ENCODE data around the gene PDZD8. TPM values are rescaled to one million over a fixed set of nuclear protein-coding genes. Genes with fewer than 3 reads are reported as not detected.

PDZD8 gene, protein sequence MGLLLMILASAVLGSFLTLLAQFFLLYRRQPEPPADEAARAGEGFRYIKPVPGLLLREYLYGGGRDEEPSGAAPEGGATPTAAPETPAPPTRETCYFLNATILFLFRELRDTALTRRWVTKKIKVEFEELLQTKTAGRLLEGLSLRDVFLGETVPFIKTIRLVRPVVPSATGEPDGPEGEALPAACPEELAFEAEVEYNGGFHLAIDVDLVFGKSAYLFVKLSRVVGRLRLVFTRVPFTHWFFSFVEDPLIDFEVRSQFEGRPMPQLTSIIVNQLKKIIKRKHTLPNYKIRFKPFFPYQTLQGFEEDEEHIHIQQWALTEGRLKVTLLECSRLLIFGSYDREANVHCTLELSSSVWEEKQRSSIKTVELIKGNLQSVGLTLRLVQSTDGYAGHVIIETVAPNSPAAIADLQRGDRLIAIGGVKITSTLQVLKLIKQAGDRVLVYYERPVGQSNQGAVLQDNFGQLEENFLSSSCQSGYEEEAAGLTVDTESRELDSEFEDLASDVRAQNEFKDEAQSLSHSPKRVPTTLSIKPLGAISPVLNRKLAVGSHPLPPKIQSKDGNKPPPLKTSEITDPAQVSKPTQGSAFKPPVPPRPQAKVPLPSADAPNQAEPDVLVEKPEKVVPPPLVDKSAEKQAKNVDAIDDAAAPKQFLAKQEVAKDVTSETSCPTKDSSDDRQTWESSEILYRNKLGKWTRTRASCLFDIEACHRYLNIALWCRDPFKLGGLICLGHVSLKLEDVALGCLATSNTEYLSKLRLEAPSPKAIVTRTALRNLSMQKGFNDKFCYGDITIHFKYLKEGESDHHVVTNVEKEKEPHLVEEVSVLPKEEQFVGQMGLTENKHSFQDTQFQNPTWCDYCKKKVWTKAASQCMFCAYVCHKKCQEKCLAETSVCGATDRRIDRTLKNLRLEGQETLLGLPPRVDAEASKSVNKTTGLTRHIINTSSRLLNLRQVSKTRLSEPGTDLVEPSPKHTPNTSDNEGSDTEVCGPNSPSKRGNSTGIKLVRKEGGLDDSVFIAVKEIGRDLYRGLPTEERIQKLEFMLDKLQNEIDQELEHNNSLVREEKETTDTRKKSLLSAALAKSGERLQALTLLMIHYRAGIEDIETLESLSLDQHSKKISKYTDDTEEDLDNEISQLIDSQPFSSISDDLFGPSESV
- 17.6 to 30.7 TPM (median 24.3 TPM) in 3 replicates for polyA plus RNA-seq
- polyA plus RNA-seq (2011; ENCODE audit: low read depth) = 30.8 TPM
- polyA plus RNA-seq (2011; cell fraction: cytosol; rRNA removed) = 15.8 and 27.3 TPM in 2 replicates
- 25.9 and 31.7 TPM in 2 replicates for polyA plus RNA-seq (2011; cell fraction: nucleus; rRNA removed)
- polyA plus RNA-seq (2012; ENCODE audit: low replicate concordance) = 16.3 and 23.7 TPM in 2 replicates
- polyA minus RNA-seq = 19.2 to 106 TPM (median 63.8 TPM) in 3 replicates
- 34.1 TPM for polyA minus RNA-seq (2011; cell fraction: cytosol; rRNA and poly(A)+ RNA removed)
- polyA minus RNA-seq (2011; cell fraction: nucleus; rRNA and poly(A)+ RNA removed) = 60.1 and 141 TPM in 2 replicates

DNA sequence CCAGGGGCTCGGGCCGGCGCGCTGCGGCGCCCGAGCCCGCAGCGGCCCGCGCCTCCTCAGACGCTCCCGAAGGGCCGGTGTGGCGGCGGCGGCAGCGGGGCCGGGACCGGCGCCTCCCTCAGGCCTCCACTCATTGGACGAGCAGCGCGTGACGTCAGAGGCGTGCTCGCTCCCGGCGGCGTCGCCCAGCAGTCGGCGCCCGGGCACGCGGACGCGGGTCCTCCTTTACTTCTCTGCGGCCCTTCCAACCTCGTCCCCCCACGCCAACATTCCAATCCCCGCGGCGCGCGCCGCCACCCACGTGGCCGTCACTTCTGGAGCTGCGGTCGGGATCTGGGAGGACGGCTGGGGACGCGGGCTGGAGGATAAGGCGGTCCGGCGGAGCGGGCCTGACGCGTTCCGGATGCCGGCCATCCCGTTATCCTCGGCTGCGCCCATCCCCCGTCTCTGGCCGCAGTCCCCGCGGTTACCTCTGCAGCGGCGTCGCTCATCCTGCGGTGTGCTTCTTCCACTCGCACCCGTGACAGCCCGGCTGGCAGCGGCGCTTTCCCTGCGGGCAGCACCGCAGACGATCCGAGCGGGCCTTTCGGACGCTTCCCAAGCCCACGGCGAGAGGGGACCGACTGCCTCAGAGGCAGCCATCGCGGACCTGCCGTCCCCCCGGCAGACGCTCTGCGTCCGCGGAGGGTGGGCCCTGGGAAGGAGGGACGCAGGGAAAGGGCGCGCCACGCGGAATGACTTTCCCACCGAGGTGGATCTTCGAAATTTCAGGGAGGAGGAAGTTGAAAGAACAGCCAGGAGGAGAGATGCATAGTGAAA is at the start of gene PDZD8:
Gene PDZD8 (minus strand): TSS at position 81 of the 819 bp plus-strand sequence. CDS start 213 bp downstream, outside the sequence.
- FAIRE-seq (no peak), DNase-seq (ENCODE audit: low read depth, low spot score) (peak; percentile 25)
- H3K27ac ChIP-seq (ENCODE audit: control insufficient read depth, insufficient read depth, low read length) = peak within 1 kb of the TSS; percentile 31
- peaks cover 45% of the 10 kb centered on the region for H3K79me2 ChIP-seq (ENCODE audit: control insufficient read depth, insufficient read depth, low read length)
- peak within 1 kb of the TSS; percentile 95 for H3K4me2 ChIP-seq (ENCODE audit: control insufficient read depth, extremely low read depth, insufficient read depth, low read depth, low read length)
- peak within 1 kb of the TSS; percentile 90 for H3K9ac ChIP-seq (ENCODE audit: control insufficient read depth, extremely low read depth, insufficient read depth, low read length)
- no peaks in the 10 kb centered on the region for H3K9me3 ChIP-seq (ENCODE audit: control insufficient read depth, low read depth, low read length)
- H3K36me3 ChIP-seq (ENCODE audit: control insufficient read depth in 2 of 2, extremely low read depth in 1 of 2, insufficient read depth in 2 of 2, low read length in 2 of 2) = no peaks in the 10 kb centered on the region
- H4K20me1 ChIP-seq (ENCODE audit: control insufficient read depth, extremely low read depth, insufficient read depth, low read length) = peaks cover 12% of the 10 kb centered on the region
- dilution Hi-C loops (cut with MboI; ENCODE audit: extremely low pct_ligation_motif_present, low sequenced_read_pairs) = no loop called here
- H2AFZ ChIP-seq (ENCODE audit: control insufficient read depth, low read length) = peak within 1 kb of the TSS; percentile 95
- peaks cover 15% of the 10 kb centered on the region for H3K27me3 ChIP-seq (ENCODE audit: control insufficient read depth, extremely low read depth, insufficient read depth, low read length)
- H3K9me1 ChIP-seq (ENCODE audit: control insufficient read depth, extremely low read depth, insufficient read depth, low read length) = no peaks in the 10 kb centered on the region
- peak within 1 kb of the TSS; percentile 69 to 90 (median 84) for H3K4me3 ChIP-seq (ENCODE audit: control insufficient read depth in 2 of 3, extremely low read depth in 1 of 3, insufficient read depth in 2 of 3, low read depth in 1 of 3, low read length in 3 of 3)
- H3K4me1 ChIP-seq (ENCODE audit: control insufficient read depth, extremely low read depth, insufficient read depth, low read length) = peaks cover 21% of the 10 kb centered on the region
- TF ChIP-seq, protein P1, sequence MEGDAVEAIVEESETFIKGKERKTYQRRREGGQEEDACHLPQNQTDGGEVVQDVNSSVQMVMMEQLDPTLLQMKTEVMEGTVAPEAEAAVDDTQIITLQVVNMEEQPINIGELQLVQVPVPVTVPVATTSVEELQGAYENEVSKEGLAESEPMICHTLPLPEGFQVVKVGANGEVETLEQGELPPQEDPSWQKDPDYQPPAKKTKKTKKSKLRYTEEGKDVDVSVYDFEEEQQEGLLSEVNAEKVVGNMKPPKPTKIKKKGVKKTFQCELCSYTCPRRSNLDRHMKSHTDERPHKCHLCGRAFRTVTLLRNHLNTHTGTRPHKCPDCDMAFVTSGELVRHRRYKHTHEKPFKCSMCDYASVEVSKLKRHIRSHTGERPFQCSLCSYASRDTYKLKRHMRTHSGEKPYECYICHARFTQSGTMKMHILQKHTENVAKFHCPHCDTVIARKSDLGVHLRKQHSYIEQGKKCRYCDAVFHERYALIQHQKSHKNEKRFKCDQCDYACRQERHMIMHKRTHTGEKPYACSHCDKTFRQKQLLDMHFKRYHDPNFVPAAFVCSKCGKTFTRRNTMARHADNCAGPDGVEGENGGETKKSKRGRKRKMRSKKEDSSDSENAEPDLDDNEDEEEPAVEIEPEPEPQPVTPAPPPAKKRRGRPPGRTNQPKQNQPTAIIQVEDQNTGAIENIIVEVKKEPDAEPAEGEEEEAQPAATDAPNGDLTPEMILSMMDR (optimal IDR thresholded peaks at IDR 0.05 in 1 of 3, IDR thresholded peaks at IDR 0.05 in 1 of 3, conservative IDR thresholded peaks at IDR 0.05 in 1 of 3; ENCODE audit: extremely low read depth in 1 of 3, insufficient read depth in 2 of 3, low read length in 3 of 3) = no peak
- TF ChIP-seq EZH2 (IDR thresholded peaks at IDR 0.05; ENCODE audit: low read length) = no peak

DNA sequence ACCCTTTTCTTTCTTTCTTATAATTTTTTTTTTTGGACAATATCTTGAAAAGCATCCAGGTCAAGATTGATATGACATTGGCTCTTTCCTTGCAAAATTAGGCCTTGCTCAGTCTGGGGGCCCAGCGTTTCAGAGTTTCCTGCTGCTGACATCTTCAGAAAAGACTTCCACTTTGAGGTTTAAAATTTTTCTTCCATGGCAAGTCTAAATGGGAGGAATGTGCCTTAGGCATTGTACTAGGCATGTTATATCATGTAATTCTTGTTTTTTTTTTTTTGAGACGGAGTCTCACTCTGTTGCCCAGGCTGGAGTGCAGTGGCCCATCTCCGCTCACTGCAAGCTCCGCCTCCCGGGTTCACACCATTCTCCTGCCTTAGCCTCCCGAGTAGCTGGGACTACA is 48.9 kb upstream of the PDZD8 start:
- H3K9ac ChIP-seq (ENCODE audit: control insufficient read depth, extremely low read depth, insufficient read depth, low read length) = no peak overlapping the region
- H3K36me3 ChIP-seq (ENCODE audit: control insufficient read depth in 2 of 2, extremely low read depth in 1 of 2, insufficient read depth in 2 of 2, low read length in 2 of 2) = no peaks in the 10 kb centered on the region
- FAIRE-seq (no peak), DNase-seq (ENCODE audit: low read depth, low spot score) (no peak)
- peaks cover 16% of the 10 kb centered on the region for H3K4me1 ChIP-seq (ENCODE audit: control insufficient read depth, extremely low read depth, insufficient read depth, low read length)
- dilution Hi-C loops (cut with MboI; ENCODE audit: extremely low pct_ligation_motif_present, low sequenced_read_pairs) = no loop called here
- H3K79me2 ChIP-seq (ENCODE audit: control insufficient read depth, insufficient read depth, low read length) = no peaks in the 10 kb centered on the region
- peaks cover 4% of the 10 kb centered on the region for H3K9me3 ChIP-seq (ENCODE audit: control insufficient read depth, low read depth, low read length)
- no peak overlapping the region for H2AFZ ChIP-seq (ENCODE audit: control insufficient read depth, low read length)
- TF ChIP-seq, protein P1 (optimal IDR thresholded peaks at IDR 0.05 in 1 of 3, IDR thresholded peaks at IDR 0.05 in 1 of 3, conservative IDR thresholded peaks at IDR 0.05 in 1 of 3; ENCODE audit: extremely low read depth in 1 of 3, insufficient read depth in 2 of 3, low read length in 3 of 3) = no peak
- TF ChIP-seq EZH2 (IDR thresholded peaks at IDR 0.05; ENCODE audit: low read length) = no peak
- no peaks in the 10 kb centered on the region for H3K27me3 ChIP-seq (ENCODE audit: control insufficient read depth, extremely low read depth, insufficient read depth, low read length)
- H3K4me2 ChIP-seq (ENCODE audit: control insufficient read depth, extremely low read depth, insufficient read depth, low read depth, low read length) = no peak overlapping the region
- no peak overlapping the region for H3K4me3 ChIP-seq (ENCODE audit: control insufficient read depth in 2 of 3, extremely low read depth in 1 of 3, insufficient read depth in 2 of 3, low read depth in 1 of 3, low read length in 3 of 3)
- H3K9me1 ChIP-seq (ENCODE audit: control insufficient read depth, extremely low read depth, insufficient read depth, low read length) = no peaks in the 10 kb centered on the region
- H4K20me1 ChIP-seq (ENCODE audit: control insufficient read depth, extremely low read depth, insufficient read depth, low read length) = no peaks in the 10 kb centered on the region
- no peak overlapping the region for H3K27ac ChIP-seq (ENCODE audit: control insufficient read depth, insufficient read depth, low read length)
